Colonic mucosa (tissue), 4 donors: ENCODE results near the gene PDIA3. TPM values are rescaled to one million over a fixed set of nuclear protein-coding genes. Genes with fewer than 3 reads are reported as not detected.
A peak's percentile ranks its signal among the peaks of the same experiment; 100 is the strongest.
"Not testable (repeated sequence)": the region's sequence is repeated elsewhere in the genome, so short reads cannot be mapped to it uniquely, and the experiment has no call there.

ENCODE experiments used
- DNase-seq: peaks from one replicate; pipeline ENCODE4 v3.0.0-alpha.2; 2020
- H3K27ac ChIP-seq: fragments of 200-600 bp; one replicate; pipeline ENCODE4 v1.8.0; 2021
- H3K27me3 ChIP-seq: fragments of 200-600 bp; one replicate; pipeline ENCODE4 v1.8.0; 2021
- H3K36me3 ChIP-seq: fragments of 200-600 bp; one replicate; pipeline ENCODE4 v1.8.0; 2021
- H3K4me1 ChIP-seq: fragments of 200-600 bp; one replicate; pipeline ENCODE4 v1.8.0; 2021; ENCODE audit warnings: mild to moderate bottlenecking
- H3K4me3 ChIP-seq: fragments of 200-600 bp; one replicate; pipeline ENCODE4 v1.8.0; 2021
- H3K9ac ChIP-seq, 2 donors: one replicate each; pipeline ENCODE4 v1.7.0; 2013; ENCODE audit warnings: control low read depth in 2 of 2, low read depth in 2 of 2, low read length in 2 of 2
- H3K9me3 ChIP-seq: fragments of 200-600 bp; one replicate; pipeline ENCODE4 v1.8.0; 2021
- intact Hi-C: fragments of 100-400 bp; cut with DNase I; formaldehyde crosslinking; loops from one replicate; pipeline ENCODE4 v1.14.1; 2022
- total RNA-seq, 2 donors: library from RNA; stranded (reverse); fragmentation: NEBNext Ultra II Directional in 1 of 2; extraction: Animal tissue kit (Norgen Biotek cat#: 25700) in 1 of 2; gene quantifications; one replicate each; pipeline ENCODE4 v1.2.1, GENCODE V29; 2021
- TF ChIP-seq, protein P1 (sequence below): fragments of 200-600 bp; IDR thresholded peaks from one replicate; pipeline ENCODE4 v1.8.0; 2022; ENCODE audit warnings: antibody characterized with exemption, mild to moderate bottlenecking
- donor health status: healthy.
- donor health status: DM: no; HTN: no; CAD: no.
- donor health status: DM: no; HTN: no; CAD: no.

PDIA3 gene
- total RNA-seq, 2 donors from 2014 or later: 554 to 846 TPM

DNA sequence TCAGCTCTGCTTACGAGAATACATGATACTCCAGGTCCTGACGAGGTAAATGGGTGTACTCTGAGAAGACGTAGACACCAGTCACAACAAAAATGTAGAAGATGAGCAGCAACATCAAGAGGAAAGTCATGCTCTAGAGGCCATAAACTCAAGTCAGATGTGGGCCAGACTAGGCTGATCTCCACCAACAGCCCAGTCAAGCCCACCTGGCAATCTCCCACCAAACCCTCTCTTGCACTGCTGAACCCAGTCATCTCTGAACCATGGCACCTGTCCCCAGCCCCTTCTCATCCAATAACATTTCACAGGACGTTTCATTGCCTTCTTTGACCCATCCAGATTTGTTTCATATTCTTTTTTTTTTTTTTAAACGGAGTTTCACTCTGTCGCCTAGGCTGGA is 10.8 kb upstream of the PDIA3 start:
- H3K27ac ChIP-seq: no peak overlapping the region
- DNase-seq: no peak
- H3K9ac ChIP-seq: no peak overlapping the region
- no peaks in the 10 kb centered on the region for H3K9me3 ChIP-seq
- intact Hi-C loops: no loop called here
- H3K4me1 ChIP-seq: no peaks in the 10 kb centered on the region
- no peaks in the 10 kb centered on the region for H3K27me3 ChIP-seq
- H3K4me3 ChIP-seq: no peak overlapping the region
- TF ChIP-seq, protein P1, sequence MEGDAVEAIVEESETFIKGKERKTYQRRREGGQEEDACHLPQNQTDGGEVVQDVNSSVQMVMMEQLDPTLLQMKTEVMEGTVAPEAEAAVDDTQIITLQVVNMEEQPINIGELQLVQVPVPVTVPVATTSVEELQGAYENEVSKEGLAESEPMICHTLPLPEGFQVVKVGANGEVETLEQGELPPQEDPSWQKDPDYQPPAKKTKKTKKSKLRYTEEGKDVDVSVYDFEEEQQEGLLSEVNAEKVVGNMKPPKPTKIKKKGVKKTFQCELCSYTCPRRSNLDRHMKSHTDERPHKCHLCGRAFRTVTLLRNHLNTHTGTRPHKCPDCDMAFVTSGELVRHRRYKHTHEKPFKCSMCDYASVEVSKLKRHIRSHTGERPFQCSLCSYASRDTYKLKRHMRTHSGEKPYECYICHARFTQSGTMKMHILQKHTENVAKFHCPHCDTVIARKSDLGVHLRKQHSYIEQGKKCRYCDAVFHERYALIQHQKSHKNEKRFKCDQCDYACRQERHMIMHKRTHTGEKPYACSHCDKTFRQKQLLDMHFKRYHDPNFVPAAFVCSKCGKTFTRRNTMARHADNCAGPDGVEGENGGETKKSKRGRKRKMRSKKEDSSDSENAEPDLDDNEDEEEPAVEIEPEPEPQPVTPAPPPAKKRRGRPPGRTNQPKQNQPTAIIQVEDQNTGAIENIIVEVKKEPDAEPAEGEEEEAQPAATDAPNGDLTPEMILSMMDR: no peak
- H3K36me3 ChIP-seq: no peaks in the 10 kb centered on the region

DNA sequence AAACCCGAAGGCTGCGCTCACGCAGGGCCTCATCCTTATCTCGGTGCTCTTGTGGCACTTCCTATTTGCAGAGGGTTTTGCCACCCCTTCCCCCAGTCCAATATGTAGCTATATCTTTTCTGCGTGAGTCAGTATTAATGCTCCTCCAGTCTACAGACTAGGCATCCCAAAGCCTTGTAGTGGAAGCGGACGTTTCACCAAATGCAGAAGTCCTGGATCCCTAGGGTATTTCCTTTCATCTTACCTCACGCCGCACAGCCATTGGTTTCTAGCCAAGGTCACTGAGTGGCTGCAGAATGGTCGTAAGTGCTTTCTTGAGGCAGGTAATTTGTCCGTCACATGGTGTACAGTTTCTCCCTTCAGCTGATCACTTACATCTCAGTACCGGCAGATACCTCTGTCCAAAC is 668 bp downstream of the PDIA3 start:
- H3K27me3 ChIP-seq, intact Hi-C loops, H3K9me3 ChIP-seq, H3K4me1 ChIP-seq, H3K36me3 ChIP-seq: not testable (repeated sequence)
- DNase-seq: peak; percentile 38
- Histone ChIP-seq H3K4me3 (peak overlapping the region; percentile 77), H3K9ac (peak overlapping the region; percentile 74 to 97), H3K27ac (peak overlapping the region; percentile 92)

DNA sequence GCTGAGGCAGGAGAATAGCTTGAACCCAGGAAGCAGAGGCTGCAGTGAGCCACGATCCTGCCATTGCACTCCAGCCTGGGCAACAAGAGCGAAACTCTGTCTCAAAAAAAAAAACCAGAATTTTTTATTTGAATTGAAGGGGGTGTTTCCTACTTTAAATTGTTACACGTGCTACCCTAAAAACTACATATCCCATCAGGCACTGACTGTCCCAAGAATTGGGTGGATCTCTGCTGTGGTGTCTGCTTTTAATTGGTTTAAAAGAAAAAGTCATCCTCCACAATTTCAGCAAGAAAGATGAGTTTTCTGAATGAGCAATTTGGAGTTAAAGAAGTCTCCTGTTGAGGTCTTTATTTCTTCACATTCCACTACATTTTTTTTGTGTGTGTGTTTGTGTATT is 2.1 kb downstream of the PDIA3 start:
- no peaks in the 10 kb centered on the region for H3K36me3 ChIP-seq
- H3K4me1 ChIP-seq: peaks cover 7% of the 10 kb centered on the region
- no peaks in the 10 kb centered on the region for H3K27me3 ChIP-seq
- no peak overlapping the region for H3K27ac ChIP-seq
- H3K4me3 ChIP-seq: no peak overlapping the region
- H3K9me3 ChIP-seq: no peaks in the 10 kb centered on the region
- no peak for DNase-seq
- intact Hi-C loops: no loop called here
- TF ChIP-seq, protein P1: no peak
- H3K9ac ChIP-seq: no peak overlapping the region

DNA sequence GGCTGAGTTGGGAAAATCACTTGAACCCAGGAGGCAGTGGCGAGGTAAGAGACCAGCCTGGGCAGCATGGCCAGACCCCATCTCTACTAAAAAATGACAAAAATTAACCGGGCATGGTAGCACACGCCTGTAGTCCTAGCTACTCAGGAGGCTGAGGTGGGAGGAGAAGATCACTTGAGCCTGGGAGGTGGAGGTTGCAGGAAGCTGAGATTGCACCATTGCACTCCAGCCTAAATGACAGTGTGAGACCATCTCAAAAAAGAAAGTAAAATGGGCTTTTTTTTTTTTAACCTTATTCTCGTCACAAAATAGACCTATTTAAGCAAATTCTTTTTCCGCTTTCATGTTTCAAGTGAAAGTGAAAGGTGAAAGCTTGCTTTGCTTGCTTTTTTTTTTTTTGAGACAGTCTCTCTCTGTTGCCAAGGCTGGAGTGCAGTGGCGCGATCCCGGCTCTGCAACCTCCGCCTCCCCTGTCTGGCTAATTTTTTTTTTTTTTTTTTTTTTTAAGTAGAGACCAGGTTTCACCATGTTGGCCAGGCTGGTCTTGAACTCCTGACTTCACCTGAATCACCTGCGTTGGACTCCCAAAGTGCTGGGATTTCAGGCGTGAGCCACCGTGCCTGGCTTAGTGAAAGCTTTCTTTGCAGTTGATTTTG is 3.6 kb downstream of the PDIA3 start:
- peaks cover 6% of the 10 kb centered on the region for H3K36me3 ChIP-seq
- DNase-seq: no peak
- intact Hi-C loops: no loop called here
- no peaks in the 10 kb centered on the region for H3K27me3 ChIP-seq
- TF ChIP-seq, protein P1: no peak
- H3K27ac ChIP-seq: peak overlapping the region; percentile 2
- H3K4me1 ChIP-seq: peaks cover 7% of the 10 kb centered on the region
- no peak overlapping the region for H3K9ac ChIP-seq
- no peak overlapping the region for H3K4me3 ChIP-seq
- no peaks in the 10 kb centered on the region for H3K9me3 ChIP-seq

DNA sequence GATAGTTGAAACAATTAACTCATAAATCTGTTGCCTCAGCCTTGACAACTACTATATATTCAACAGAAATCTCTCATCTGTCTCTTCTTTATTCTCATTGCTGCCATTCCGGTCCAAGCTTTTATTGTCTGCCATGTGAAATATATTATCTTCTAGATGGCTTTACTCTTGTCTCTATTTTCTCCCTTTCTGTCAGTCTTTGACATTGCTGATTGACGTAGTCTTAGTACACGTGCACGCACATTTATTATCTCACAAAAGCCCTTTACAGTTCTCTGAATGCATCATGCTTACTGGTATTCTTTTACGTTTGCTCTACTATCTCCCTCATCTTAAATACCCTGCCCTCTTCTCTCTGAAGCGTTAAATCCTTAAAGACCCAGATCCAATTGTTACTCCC is 5.6 kb downstream of the PDIA3 start:
- Histone ChIP-seq H3K36me3 (peaks cover 11% of the 10 kb centered on the region), H3K27me3 (no peaks in the 10 kb centered on the region), H3K9me3 (no peaks in the 10 kb centered on the region), H3K4me1 (peaks cover 7% of the 10 kb centered on the region), H3K27ac (no peak overlapping the region), H3K4me3 (no peak overlapping the region), H3K9ac (no peak overlapping the region)
- intact Hi-C loops: no loop called here
- no peak for DNase-seq
- TF ChIP-seq, protein P1: no peak

DNA sequence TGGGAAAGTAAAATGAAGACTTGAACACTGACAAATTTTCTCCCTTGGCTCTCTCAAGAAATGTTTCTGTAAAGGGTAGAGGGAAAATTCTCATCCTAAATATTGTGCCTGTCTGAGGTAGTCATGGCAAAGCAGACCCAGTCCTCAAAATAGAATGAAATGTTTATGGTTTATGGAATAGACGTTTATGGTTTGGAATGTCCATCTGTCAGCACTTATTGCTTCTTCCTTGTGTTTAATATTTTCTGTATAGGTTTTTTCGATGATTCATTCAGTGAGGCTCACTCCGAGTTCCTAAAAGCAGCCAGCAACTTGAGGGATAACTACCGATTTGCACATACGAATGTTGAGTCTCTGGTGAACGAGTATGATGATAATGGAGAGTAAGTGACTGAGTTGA is 16.6 kb downstream of the PDIA3 start:
- H3K27ac ChIP-seq: no peak overlapping the region
- TF ChIP-seq, protein P1: no peak

More for the DNA sequence above, 16.6 kb downstream of the PDIA3 start:
- Histone ChIP-seq H3K9me3 (no peaks in the 10 kb centered on the region), H3K36me3 (peaks cover 17% of the 10 kb centered on the region), H3K27me3 (no peaks in the 10 kb centered on the region), H3K4me3 (no peak overlapping the region), H3K4me1 (no peaks in the 10 kb centered on the region), H3K9ac (no peak overlapping the region)
- intact Hi-C loops: no loop called here
- DNase-seq: no peak
